WERI-Rb-1 (cell line): ENCODE data around the gene POMT2.
A peak's percentile ranks its signal among the peaks of the same experiment; 100 is the strongest.

ENCODE experiments used
- DNase-seq: peaks from one replicate; pipeline ENCODE4 v3.0.0-alpha.2; 2020
- H3K27ac ChIP-seq: fragments of 250-450 bp; sonication (Bioruptor Pico); 2 replicates; pipeline ENCODE4 v1.5.1; 2020; ENCODE audit warnings: mild to moderate bottlenecking, moderate library complexity
- H3K27me3 ChIP-seq: fragments of 250-450 bp; sonication (Bioruptor Pico); 2 replicates; pipeline ENCODE4 v1.5.1; 2021; ENCODE audit warnings: mild to moderate bottlenecking, low read depth, moderate library complexity; ENCODE audit not compliant: insufficient read depth, severe bottlenecking
- H3K36me3 ChIP-seq: fragments of 250-450 bp; sonication (Bioruptor Pico); 2 replicates; pipeline ENCODE4 v1.5.1; 2020; ENCODE audit warnings: mild to moderate bottlenecking, moderate library complexity
- H3K4me3 ChIP-seq: 2 replicates; pipeline ENCODE4 v1.5.1; 2011; ENCODE audit warnings: low read depth, mild to moderate bottlenecking, control low read depth, low read length
- H3K9me3 ChIP-seq: fragments of 250-450 bp; sonication (Bioruptor Pico); 2 replicates; pipeline ENCODE4 v1.5.1; 2021; ENCODE audit warnings: mild to moderate bottlenecking, moderate library complexity; ENCODE audit not compliant: severe bottlenecking
- TF ChIP-seq, protein P1 (sequence below): IDR thresholded peaks from 2 replicates; pipeline ENCODE4 v1.5.1; 2011; ENCODE audit warnings: low read depth, mild to moderate bottlenecking, control low read depth, inconsistent platforms, low read length

The POMT2 gene

GRCh38 chr14:77318006-77318553, 2.6 kb downstream of the POMT2 start:
- Histone ChIP-seq H3K27ac (no peak overlapping the region), H3K27me3 (no peaks in the 10 kb centered on the region), H3K4me3 (no peak overlapping the region), H3K9me3 (no peaks in the 10 kb centered on the region), H3K36me3 (no peaks in the 10 kb centered on the region; the same call in 1 of the 2 replicates)
- TF ChIP-seq, protein P1, sequence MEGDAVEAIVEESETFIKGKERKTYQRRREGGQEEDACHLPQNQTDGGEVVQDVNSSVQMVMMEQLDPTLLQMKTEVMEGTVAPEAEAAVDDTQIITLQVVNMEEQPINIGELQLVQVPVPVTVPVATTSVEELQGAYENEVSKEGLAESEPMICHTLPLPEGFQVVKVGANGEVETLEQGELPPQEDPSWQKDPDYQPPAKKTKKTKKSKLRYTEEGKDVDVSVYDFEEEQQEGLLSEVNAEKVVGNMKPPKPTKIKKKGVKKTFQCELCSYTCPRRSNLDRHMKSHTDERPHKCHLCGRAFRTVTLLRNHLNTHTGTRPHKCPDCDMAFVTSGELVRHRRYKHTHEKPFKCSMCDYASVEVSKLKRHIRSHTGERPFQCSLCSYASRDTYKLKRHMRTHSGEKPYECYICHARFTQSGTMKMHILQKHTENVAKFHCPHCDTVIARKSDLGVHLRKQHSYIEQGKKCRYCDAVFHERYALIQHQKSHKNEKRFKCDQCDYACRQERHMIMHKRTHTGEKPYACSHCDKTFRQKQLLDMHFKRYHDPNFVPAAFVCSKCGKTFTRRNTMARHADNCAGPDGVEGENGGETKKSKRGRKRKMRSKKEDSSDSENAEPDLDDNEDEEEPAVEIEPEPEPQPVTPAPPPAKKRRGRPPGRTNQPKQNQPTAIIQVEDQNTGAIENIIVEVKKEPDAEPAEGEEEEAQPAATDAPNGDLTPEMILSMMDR, result no peak
- DNase-seq, result no peak

DNA sequence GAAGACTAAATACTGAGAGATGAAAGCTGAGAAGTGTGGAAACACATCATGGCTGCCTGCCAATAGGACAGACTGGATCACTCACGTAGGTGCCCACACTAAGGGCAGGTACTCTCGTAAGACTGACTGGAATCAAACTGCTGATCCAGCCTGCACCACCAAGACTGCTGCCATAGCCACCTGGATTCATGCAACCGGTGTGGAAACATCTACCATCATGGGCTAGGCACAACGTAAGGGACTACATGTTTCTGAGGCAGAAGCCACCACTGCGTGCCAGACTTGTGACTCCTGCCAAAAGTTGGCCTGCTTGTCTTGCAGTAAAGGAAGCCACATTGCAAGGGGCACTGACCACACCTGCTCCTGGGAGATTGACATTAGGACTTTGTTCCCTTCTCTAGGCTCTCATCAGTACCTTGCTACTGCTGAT, 3.8 kb downstream of the POMT2 start:
- no peak for DNase-seq
- H3K9me3 ChIP-seq, result no peaks in the 10 kb centered on the region
- no peaks in the 10 kb centered on the region for H3K27me3 ChIP-seq
- H3K27ac ChIP-seq, result peak overlapping the region; percentile 84
- H3K4me3 ChIP-seq, result no peak overlapping the region
- TF ChIP-seq, protein P1, result no peak
- H3K36me3 ChIP-seq, result no peaks in the 10 kb centered on the region; the same call in 1 of the 2 replicates

DNA sequence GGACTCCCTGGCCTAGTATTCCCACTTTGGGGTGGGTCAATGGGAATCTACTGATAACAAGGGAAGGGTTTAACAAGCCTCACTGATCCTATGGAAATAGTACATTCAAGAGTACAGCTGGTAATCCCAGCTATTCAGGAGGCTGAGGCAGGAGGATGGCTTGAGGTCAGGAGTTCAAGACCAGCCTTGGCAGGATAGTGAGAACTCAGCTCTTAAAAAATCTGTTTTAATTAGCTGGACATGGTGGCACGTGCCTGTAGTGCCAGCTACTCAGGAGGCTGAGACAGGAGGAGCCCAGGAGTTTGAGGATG, 4.5 kb downstream of the POMT2 start:
- Histone ChIP-seq H3K9me3 (no peaks in the 10 kb centered on the region), H3K4me3 (no peak overlapping the region), H3K27ac (peak overlapping the region; percentile 84), H3K36me3 (no peaks in the 10 kb centered on the region; the same call in 1 of the 2 replicates), H3K27me3 (no peaks in the 10 kb centered on the region)
- DNase-seq, result no peak
- TF ChIP-seq, protein P1, result no peak

DNA sequence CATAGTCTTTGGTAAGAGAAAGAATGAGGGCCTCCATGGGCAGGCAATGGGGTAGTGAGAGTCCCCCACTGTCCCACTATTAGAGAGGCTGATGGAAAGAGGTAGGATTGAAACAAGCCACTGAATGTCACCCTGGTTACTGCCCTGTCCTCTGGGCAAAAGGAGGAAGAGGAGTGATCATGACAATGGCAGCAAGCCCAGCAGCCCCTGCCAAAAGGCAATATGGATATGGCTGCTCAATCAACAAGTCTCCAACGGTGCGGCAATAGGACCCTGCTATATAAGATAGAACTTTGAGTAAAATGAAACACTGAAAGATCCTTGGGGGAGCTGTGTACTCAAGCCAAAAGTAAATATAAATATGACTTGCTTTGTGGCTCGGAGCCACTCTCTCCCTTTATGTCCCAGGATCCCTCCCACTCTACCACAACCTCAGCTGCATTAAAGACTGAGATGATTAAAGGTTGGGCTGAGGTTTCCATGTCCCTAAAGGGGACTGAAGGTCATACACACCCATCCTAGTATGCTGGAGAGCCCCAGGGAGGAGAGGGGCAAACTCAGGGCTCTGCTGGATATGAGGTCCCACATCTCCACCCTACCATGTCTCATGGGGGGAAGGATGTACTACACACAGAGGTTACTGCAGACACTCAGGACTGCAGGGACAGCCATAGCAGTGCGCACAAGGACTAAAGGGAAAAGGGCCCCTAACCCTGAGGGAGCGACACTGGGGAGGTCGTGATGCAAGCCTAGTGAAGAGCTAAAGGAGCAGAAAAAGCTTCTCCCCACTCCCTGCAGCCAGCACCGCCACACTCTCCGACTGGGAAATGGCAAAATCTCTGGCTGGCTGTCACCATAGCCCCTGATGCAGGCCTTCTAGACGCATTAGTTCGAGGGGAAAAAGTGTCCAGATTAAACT, 5.9 kb downstream of the POMT2 start:
- TF ChIP-seq, protein P1, result no peak
- peak overlapping the region; percentile 59 for H3K27ac ChIP-seq

GRCh38 chr14:77314043-77314442, 6.6 kb downstream of the POMT2 start:
- H3K36me3 ChIP-seq, result peaks cover 8% of the 10 kb centered on the region
- TF ChIP-seq, protein P1, result no peak
- H3K27me3 ChIP-seq, result no peaks in the 10 kb centered on the region
- H3K9me3 ChIP-seq, result no peaks in the 10 kb centered on the region
- no peak for DNase-seq
- peak overlapping the region; percentile 59 for H3K27ac ChIP-seq
- H3K4me3 ChIP-seq, result no peak overlapping the region

More for the DNA sequence above, 5.9 kb downstream of the POMT2 start:
- Histone ChIP-seq H3K4me3 (peak overlapping the region; percentile 26), H3K9me3 (no peaks in the 10 kb centered on the region), H3K27me3 (no peaks in the 10 kb centered on the region), H3K36me3 (peaks cover 7% of the 10 kb centered on the region)
- no peak for DNase-seq
